Astrocyte of the spinal cord (primary cell): ENCODE measurements around the gene RAD51C.
A peak's percentile ranks its signal among the peaks of the same experiment; 100 is the strongest.
"Not testable (repeated sequence)": the region's sequence is repeated elsewhere in the genome, so short reads cannot be mapped to it uniquely, and the experiment has no call there.

Experiments used
- DNase-seq: peaks from one replicate; pipeline ENCODE4 v3.0.0; 2011; ENCODE audit warnings: low read depth, low spot score
- H3K4me3 ChIP-seq: 2 replicates; pipeline ENCODE4 v1.5.1; 2011; ENCODE audit warnings: low read depth, mild to moderate bottlenecking, low read length, moderate library complexity
- CTCF ChIP-seq: IDR thresholded peaks from 2 replicates; pipeline ENCODE4 v1.5.1; 2012; ENCODE audit warnings: low read depth, mild to moderate bottlenecking, low read length, inconsistent platforms
- in situ Hi-C: cut with HindIII; loops from 2 replicates; pipeline ENCODE4 v1.10.0; 2017; ENCODE audit warnings: low sequenced_read_pairs

Gene RAD51C

GRCh38 chr17:58692239-58693055, at the start of gene RAD51C:
Gene RAD51C, plus strand, starts transcription at chr17:58692602. Its CDS starts 42 bp downstream, at chr17:58692644.
- peak within 1 kb of the TSS; percentile 81 for H3K4me3 ChIP-seq
- TF ChIP-seq CTCF, result peak; percentile 1
- peak; percentile 86 for DNase-seq
- in situ Hi-C loops, result no loop called here

- in situ Hi-C loops, result no loop called here
- peak; percentile 80 for DNase-seq
- no peak for TF ChIP-seq CTCF
- H3K4me3 ChIP-seq, result no peak overlapping the region
Measured at GRCh38 chr17:58643147-58643546, 49.3 kb upstream of the RAD51C start.

- in situ Hi-C loops, result no loop called here
- DNase-seq, result no peak
- no peak overlapping the region for H3K4me3 ChIP-seq
- no peak for TF ChIP-seq CTCF
Measured at GRCh38 chr17:58648236-58648635, 44.2 kb upstream of the RAD51C start.

- DNase-seq, H3K4me3 ChIP-seq, in situ Hi-C loops: not testable (repeated sequence)
Measured at GRCh38 chr17:58657962-58658803, 34.2 kb upstream of the RAD51C start.

GRCh38 chr17:58658804-58659713, 33.3 kb upstream of the RAD51C start:
- H3K4me3 ChIP-seq, result peak overlapping the region; percentile 39
- in situ Hi-C loops, result no loop called here
- no peak for TF ChIP-seq CTCF
- DNase-seq, result peak; percentile 97

GRCh38 chr17:58659714-58660084, 32.7 kb upstream of the RAD51C start:
- DNase-seq, in situ Hi-C loops: not testable (repeated sequence)
- H3K4me3 ChIP-seq, result peak overlapping the region; percentile 39

- no peak overlapping the region for H3K4me3 ChIP-seq
- in situ Hi-C loops, result no loop called here
- DNase-seq, result no peak
- TF ChIP-seq CTCF, result no peak
Measured at GRCh38 chr17:58660621-58661020, 31.8 kb upstream of the RAD51C start.
